Lower leg skin (tissue), 4 donors: Measurements from ENCODE around the gene TPM3. TPM values are rescaled to one million over a fixed set of nuclear protein-coding genes. Genes with fewer than 3 reads are reported as not detected.
A peak's percentile ranks its signal among the peaks of the same experiment; 100 is the strongest.
"Not testable (repeated sequence)": the region's sequence is repeated elsewhere in the genome, so short reads cannot be mapped to it uniquely, and the experiment has no call there.

ENCODE experiments used
- DNase-seq, 2 donors: peaks; one replicate each; pipeline ENCODE4 v3.0.0-alpha.2; 2019; ENCODE audit warnings: low spot score in 2 of 2
- H3K4me3 ChIP-seq: fragments of 200-600 bp; sonication (generic); 2 replicates; pipeline ENCODE4 v1.5.1; 2017; ENCODE audit warnings: mild to moderate bottlenecking, low read depth; ENCODE audit not compliant: poor library complexity, severe bottlenecking
- CTCF ChIP-seq, 3 donors: fragments of 450-650 bp; IDR thresholded peaks; one replicate each; pipeline ENCODE4 v1.5.1; 2016; ENCODE audit warnings: antibody characterized with exemption in 3 of 3, mild to moderate bottlenecking in 3 of 3, moderate library complexity in 2 of 3
- POLR2A ChIP-seq, 2 donors: fragments of 450-650 bp; IDR thresholded peaks; one replicate each; pipeline ENCODE4 v1.6.1; 2016 to 2017; ENCODE audit warnings: antibody characterized with exemption in 2 of 2, mild to moderate bottlenecking in 1 of 2, moderate library complexity in 1 of 2
- WGBS, 2 donors: methylation state at CpG; one replicate each; pipeline ENCODE4 v1.1.5; 2018; 5-methylcytosine and 5-hydroxymethylcytosine counted together
- intact Hi-C: fragments of 100-400 bp; cut with DNase I; formaldehyde crosslinking; loops from one replicate; pipeline ENCODE4 v1.15.0; 2023; ENCODE audit warnings: low total_unique reads
- total RNA-seq, 4 donors: library from RNA; depleted of rRNA; stranded (reverse); fragments of >200 nt; gene quantifications; one replicate each; pipeline ENCODE4 v1.1.0, GENCODE V29; 2016

The TPM3 gene
- total RNA-seq, 4 donors from 2014 or later = 119 to 226 (median 181) TPM

GRCh38 chr1:154213274-154213673 is 21.4 kb upstream of the TPM3 start:
- 81 to 96% methylated on average over 1 of the region's 1 CpG for WGBS, 2 donors
- TF ChIP-seq CTCF (IDR thresholded peaks at IDR 0.05) = no peak
- TF ChIP-seq POLR2A (IDR thresholded peaks at IDR 0.05) = no peak
- no peak for DNase-seq
- intact Hi-C loops = no loop called here
- no peak overlapping the region for H3K4me3 ChIP-seq

- intact Hi-C loops = no loop called here
- DNase-seq = no peak
- no peak overlapping the region for H3K4me3 ChIP-seq
- WGBS, 2 donors = 94 to 97% methylated on average over 10 of the region's 10 CpGs
- no peak for TF ChIP-seq CTCF (IDR thresholded peaks at IDR 0.05)
- TF ChIP-seq POLR2A (IDR thresholded peaks at IDR 0.05) = no peak
Measured at GRCh38 chr1:154212083-154212482, 20.2 kb upstream of the TPM3 start.

- WGBS, 2 donors = 91% methylated on average over 5 of the region's 5 CpGs
- TF ChIP-seq CTCF (IDR thresholded peaks at IDR 0.05) (no peak), POLR2A (IDR thresholded peaks at IDR 0.05) (no peak)
- no peak overlapping the region for H3K4me3 ChIP-seq
- intact Hi-C loops = no loop called here
- no peak for DNase-seq
Measured at GRCh38 chr1:154208677-154209388, 16.9 kb upstream of the TPM3 start.

GRCh38 chr1:154207262-154207661 is 15.4 kb upstream of the TPM3 start:
- DNase-seq = no peak
- 78 to 81% methylated on average over 9 of the region's 9 CpGs for WGBS, 2 donors
- intact Hi-C loops = no loop called here
- TF ChIP-seq CTCF (IDR thresholded peaks at IDR 0.05) = no peak
- no peak for TF ChIP-seq POLR2A (IDR thresholded peaks at IDR 0.05)
- no peak overlapping the region for H3K4me3 ChIP-seq

GRCh38 chr1:154206196-154206595 is 14.3 kb upstream of the TPM3 start, which contains the start of gene CFAP141:
CFAP141 (minus strand) TSS chr1:154206333; CDS start chr1:154206307, 26 bp downstream.
- 78 to 81% methylated on average over 1 of the region's 1 CpG for WGBS, 2 donors
- TF ChIP-seq POLR2A (IDR thresholded peaks at IDR 0.05) (no peak), CTCF (IDR thresholded peaks at IDR 0.05) (no peak)
- no peak within 1 kb of the TSS for H3K4me3 ChIP-seq
- DNase-seq = peak in 1 of 2 donors; percentile 12
- intact Hi-C loops = no loop called here

- intact Hi-C loops, H3K4me3 ChIP-seq: not testable (repeated sequence)
- WGBS, 2 donors = 92% methylated on average over 11 of the region's 11 CpGs
- peak in 1 of 2 donors; percentile 57 for DNase-seq
Measured at GRCh38 chr1:154205778-154206177, 13.9 kb upstream of the TPM3 start.
